SK-N-SH (cell line): Measurements from ENCODE around the gene RPP30. TPM values are rescaled to one million over a fixed set of nuclear protein-coding genes. Genes with fewer than 3 reads are reported as not detected.

Experiments
- CTCF ChIA-PET: fragments of 300-600, 350-600 bp; formaldehyde crosslinking; extraction: SDS; loops from one replicate; lab custom pipeline; 2021; lab: Yijun Ruan, JAX
- POLR2A ChIA-PET: fragments of 350-600 bp; sonication (Branson Sonifier 250); formaldehyde crosslinking; extraction: SDS; loops from one replicate; lab custom pipeline; 2020; ENCODE audit warnings: antibody characterized with exemption, inconsistent platforms; lab: Yijun Ruan, JAX
- DNase-seq: peaks from one replicate; pipeline ENCODE4 v3.0.0; 2012
- H2AFZ ChIP-seq: fragments of 200-600 bp; sonication (generic); 2 replicates; pipeline ENCODE4 v1.8.1; 2016; ENCODE audit warnings: antibody characterized with exemption, mild to moderate bottlenecking, low read depth
- H3F3A ChIP-seq: fragments of 200-600 bp; sonication (generic); replicated peaks from 2 replicates; pipeline ENCODE3; 2016; ENCODE audit warnings: antibody characterized with exemption, mild to moderate bottlenecking; ENCODE audit not compliant: insufficient read depth
- H3K27ac ChIP-seq, 2 experiments: fragments of 200-500 bp in 1 of 2; fragments of 200-600 bp in 1 of 2; sonication (Bioruptor generic) in 1 of 2; sonication (generic), shearing (Covaris generic) in 1 of 2; 2 replicates each; pipeline versions ENCODE4 v1.5.1 to v1.6.1; 2014 to 2016; ENCODE audit warnings: low read depth in 2 of 2, inconsistent platforms in 1 of 2, low read length in 1 of 2, mild to moderate bottlenecking in 1 of 2, mixed read lengths in 1 of 2
- H3K27me3 ChIP-seq: fragments of 200-600 bp; sonication (generic), shearing (Covaris generic); 2 replicates; pipeline ENCODE4 v1.6.1; 2016; ENCODE audit warnings: mixed run types; ENCODE audit not compliant: insufficient read depth
- H3K36me3 ChIP-seq, 2 experiments: fragments of 200-500 bp in 1 of 2; fragments of 200-600 bp in 1 of 2; sonication (Bioruptor generic) in 1 of 2; sonication (generic) in 1 of 2; replicated peaks in 1 of 2; 2 replicates each; pipeline versions ENCODE3 to v1.5.1; 2014 to 2016; ENCODE audit warnings: low read length in 1 of 2, mild to moderate bottlenecking in 1 of 2; ENCODE audit not compliant: insufficient read depth in 2 of 2, control insufficient read depth in 1 of 2
- H3K4me1 ChIP-seq, 2 experiments: fragments of 200-500 bp in 1 of 2; fragments of 200-600 bp in 1 of 2; sonication (Bioruptor generic) in 1 of 2; sonication (generic), shearing (Covaris generic) in 1 of 2; 2 replicates each; pipeline versions ENCODE4 v1.5.1 to v1.6.1; 2014 to 2016; ENCODE audit warnings: low read depth in 1 of 2, low read length in 1 of 2, mixed run types in 1 of 2; ENCODE audit not compliant: insufficient read depth in 2 of 2, control insufficient read depth in 1 of 2
- H3K4me2 ChIP-seq: fragments of 200-600 bp; sonication (generic), shearing (Covaris generic); 2 replicates; pipeline ENCODE4 v1.6.1; 2017; ENCODE audit warnings: mixed run types
- H3K4me3 ChIP-seq, 2 experiments: fragments of 200-500 bp in 1 of 2; fragments of 200-600 bp in 1 of 2; sonication (Bioruptor generic) in 1 of 2; sonication (generic), shearing (Covaris generic) in 1 of 2; 2 replicates each; pipeline versions ENCODE4 v1.5.1 to v1.8.1; 2014 to 2016; ENCODE audit warnings: low read depth in 2 of 2, inconsistent platforms in 1 of 2, low read length in 1 of 2, mild to moderate bottlenecking in 1 of 2, mixed read lengths in 1 of 2, moderate library complexity in 1 of 2
- H3K79me2 ChIP-seq: fragments of 200-600 bp; sonication (generic); 2 replicates; pipeline ENCODE4 v1.8.1; 2017; ENCODE audit warnings: mild to moderate bottlenecking; ENCODE audit not compliant: insufficient read depth
- H3K9ac ChIP-seq: fragments of 200-600 bp; sonication (generic); 2 replicates; pipeline ENCODE4 v1.6.1; 2017; ENCODE audit warnings: mixed run types
- H3K9me2 ChIP-seq: fragments of 200-600 bp; sonication (generic); 2 replicates; pipeline ENCODE4 v1.6.1; 2017; ENCODE audit warnings: mixed run types
- H3K9me3 ChIP-seq: fragments of 200-600 bp; sonication (generic); 2 replicates; pipeline ENCODE4 v1.6.1; 2017; ENCODE audit warnings: mixed run types, mild to moderate bottlenecking, moderate library complexity
- H4K20me1 ChIP-seq: fragments of 200-600 bp; sonication (generic); 2 replicates; pipeline ENCODE4 v1.6.1; 2017; ENCODE audit warnings: mild to moderate bottlenecking, mixed run types; ENCODE audit not compliant: insufficient read depth
- CHD2 ChIP-seq: fragments of 150-350 bp; IDR thresholded peaks from 2 replicates; pipeline ENCODE4 v1.6.1; 2018; ENCODE audit warnings: low read length; ENCODE audit not compliant: partially characterized antibody
- ELF1 ChIP-seq: IDR thresholded peaks from 2 replicates; pipeline ENCODE4 v1.4.0; 2012
- FOSL2 ChIP-seq: IDR thresholded peaks from 2 replicates; pipeline ENCODE4 v1.4.0; 2012; ENCODE audit warnings: low read depth, mild to moderate bottlenecking, moderate library complexity, borderline replicate concordance
- FOXJ3 ChIP-seq: sonication (generic); formaldehyde crosslinking; IDR thresholded peaks from 2 replicates; pipeline ENCODE4 v1.5.1; 2020; ENCODE audit warnings: mild to moderate bottlenecking, missing genetic modification reagents
- FOXM1 ChIP-seq: IDR thresholded peaks from 2 replicates; pipeline ENCODE4 v1.4.0; 2012; ENCODE audit warnings: low read depth, mild to moderate bottlenecking
- GATA2 ChIP-seq: sonication (generic); formaldehyde crosslinking; IDR thresholded peaks from 2 replicates; pipeline ENCODE4 v1.5.0; 2020; ENCODE audit warnings: mild to moderate bottlenecking, missing genetic modification reagents
- IRF3 ChIP-seq: fragments of 150-350 bp; IDR thresholded peaks from 2 replicates; pipeline ENCODE4 v1.6.1; 2016; ENCODE audit warnings: mild to moderate bottlenecking, low read depth, low read length
- MEF2A ChIP-seq: IDR thresholded peaks from 2 replicates; pipeline ENCODE4 v1.4.0; 2012; ENCODE audit warnings: low read depth, borderline replicate concordance
- POLR2AphosphoS5 ChIP-seq: IDR thresholded peaks from 2 replicates; pipeline ENCODE4 v1.6.1; 2012; ENCODE audit warnings: low read depth, low read length
- RAD21 ChIP-seq: IDR thresholded peaks from 2 replicates; pipeline ENCODE4 v1.6.1; 2012; ENCODE audit warnings: mild to moderate bottlenecking, low read length
- REST ChIP-seq: IDR thresholded peaks from 2 replicates; pipeline ENCODE4 v1.6.1; 2012; ENCODE audit warnings: mild to moderate bottlenecking, low read depth, low read length, moderate library complexity
- SIN3A ChIP-seq: IDR thresholded peaks from 2 replicates; pipeline ENCODE4 v1.6.1; 2012; ENCODE audit warnings: low read depth, mild to moderate bottlenecking, low read length, moderate library complexity, borderline replicate concordance
- TAF1 ChIP-seq: IDR thresholded peaks from 2 replicates; pipeline ENCODE4 v1.6.1; 2012; ENCODE audit warnings: low read depth, mild to moderate bottlenecking, low read length, moderate library complexity, borderline replicate concordance
- TEAD4 ChIP-seq: IDR thresholded peaks from 2 replicates; pipeline ENCODE4 v1.4.0; 2012; ENCODE audit warnings: mild to moderate bottlenecking, borderline replicate concordance; ENCODE audit not compliant: insufficient read depth
- USF2 ChIP-seq: fragments of 150-350 bp; IDR thresholded peaks from 2 replicates; pipeline ENCODE4 v1.6.1; 2017; ENCODE audit warnings: antibody characterized with exemption, low read length, low read depth, borderline replicate concordance
- YY1 ChIP-seq: IDR thresholded peaks from 2 replicates; pipeline ENCODE4 v1.4.0; 2012; ENCODE audit warnings: low read depth, mild to moderate bottlenecking
- ZBTB33 ChIP-seq: IDR thresholded peaks from 2 replicates; pipeline ENCODE4 v1.4.0; 2012; ENCODE audit warnings: low read depth, borderline replicate concordance
- WGBS: methylation state at CpG from one replicate; pipeline ENCODE4 v1.1.6; 2017; ENCODE audit warnings: low lambda C conversion rate; 5-methylcytosine and 5-hydroxymethylcytosine counted together
- polyA plus RNA-seq, 3 experiments: library from polyadenylated mRNA; depleted of rRNA; stranded (reverse); fragments of >200 nt; gene quantifications; 2 replicates each; pipeline ENCODE4 v1.2.3, GENCODE V29; 2012
- TF ChIP-seq, protein P1 (sequence below): IDR thresholded peaks from 2 replicates; pipeline ENCODE4 v1.4.0; 2012; ENCODE audit warnings: low read depth

RPP30 gene
- polyA plus RNA-seq, 1 of the 3 experiments (the other 2 are of a cell fraction): 16.7 TPM

DNA sequence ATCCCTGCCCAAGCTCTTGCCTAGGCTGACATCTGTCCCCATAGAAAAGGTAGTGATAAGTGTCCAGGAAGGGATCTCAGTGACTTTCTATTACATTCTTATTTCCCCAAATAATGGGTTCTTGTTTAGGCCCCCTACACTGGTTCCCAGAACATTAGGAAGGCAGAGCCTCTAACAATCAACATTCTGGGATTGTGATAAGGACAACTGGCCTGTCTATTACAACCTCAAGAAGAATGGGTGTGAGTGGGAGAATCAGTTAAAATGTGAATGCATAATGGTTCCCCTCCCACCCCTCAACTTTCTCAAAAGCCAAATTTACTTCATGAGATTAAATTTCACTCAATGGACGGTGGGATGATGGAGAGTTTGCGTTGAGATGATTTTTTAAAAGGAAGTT is 55.5 kb downstream of the RPP30 start:
- ChIA-PET POLR2A (no interaction called here), CTCF (no interaction called here)
- no peak for DNase-seq
- Histone ChIP-seq H3K79me2 (no peaks in the 10 kb centered on the region), H3K27ac (no peak overlapping the region), H3K9ac (no peak overlapping the region), H3K4me2 (no peak overlapping the region), H3K9me3 (no peaks in the 10 kb centered on the region), H2AFZ (no peak overlapping the region), H3K36me3 (no peaks in the 10 kb centered on the region), H3F3A (peaks cover 37% of the 10 kb centered on the region), H3K27me3 (no peaks in the 10 kb centered on the region), H3K4me1 (peaks cover 0 to 31% of the 10 kb centered on the region in 2 experiments; a peak in 2 of 4 replicates), H3K9me2 (no peaks in the 10 kb centered on the region), H3K4me3 (no peak overlapping the region), H4K20me1 (no peaks in the 10 kb centered on the region)
- TF ChIP-seq FOSL2 (no peak), FOXJ3 (CRISPR knock-in tag) (no peak), GATA2 (CRISPR knock-in tag) (no peak), CHD2 (no peak), ELF1 (no peak), USF2 (no peak), ZBTB33 (no peak), TAF1 (no peak), REST (no peak), SIN3A (no peak), POLR2AphosphoS5 (no peak), MEF2A (no peak), FOXM1 (no peak), RAD21 (no peak), IRF3 (no peak), YY1 (no peak), TEAD4 (no peak)
- TF ChIP-seq, protein P1, sequence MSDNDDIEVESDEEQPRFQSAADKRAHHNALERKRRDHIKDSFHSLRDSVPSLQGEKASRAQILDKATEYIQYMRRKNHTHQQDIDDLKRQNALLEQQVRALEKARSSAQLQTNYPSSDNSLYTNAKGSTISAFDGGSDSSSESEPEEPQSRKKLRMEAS: no peak
- WGBS: 98% methylated on average over 2 of the region's 2 CpGs
